Amygdala (tissue), 56 donors: ENCODE results near the gene CARD11.
"Not testable (repeated sequence)": the region's sequence is repeated elsewhere in the genome, so short reads cannot be mapped to it uniquely, and the experiment has no call there.

Source experiments
- DNase-seq, 56 donors: peaks; one replicate each; lab custom pipeline; 2025; lab: John Stamatoyannopoulos, UW

Gene CARD11

DNA sequence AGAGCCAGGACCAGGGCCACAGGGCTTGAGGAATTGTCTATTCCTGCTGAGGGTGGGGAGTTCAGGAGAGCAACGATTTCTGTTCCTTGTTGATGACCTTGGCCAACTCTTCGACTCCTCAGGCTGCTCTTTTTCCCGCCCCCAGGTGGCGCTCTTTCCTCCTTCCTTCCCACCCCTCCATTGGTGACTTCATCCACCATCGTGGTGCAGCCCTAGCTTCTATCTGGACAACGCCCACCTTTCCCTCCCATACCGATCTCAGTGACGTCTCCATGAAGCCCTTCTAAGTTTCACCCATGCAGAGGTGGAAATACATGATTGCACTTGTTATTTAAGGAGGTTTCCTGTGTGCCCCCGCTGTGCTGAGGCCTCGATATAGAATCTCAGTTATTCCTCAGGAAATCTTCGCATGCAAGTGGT lies 22.1 kb upstream of the CARD11 start:
- no peak for DNase-seq

DNA sequence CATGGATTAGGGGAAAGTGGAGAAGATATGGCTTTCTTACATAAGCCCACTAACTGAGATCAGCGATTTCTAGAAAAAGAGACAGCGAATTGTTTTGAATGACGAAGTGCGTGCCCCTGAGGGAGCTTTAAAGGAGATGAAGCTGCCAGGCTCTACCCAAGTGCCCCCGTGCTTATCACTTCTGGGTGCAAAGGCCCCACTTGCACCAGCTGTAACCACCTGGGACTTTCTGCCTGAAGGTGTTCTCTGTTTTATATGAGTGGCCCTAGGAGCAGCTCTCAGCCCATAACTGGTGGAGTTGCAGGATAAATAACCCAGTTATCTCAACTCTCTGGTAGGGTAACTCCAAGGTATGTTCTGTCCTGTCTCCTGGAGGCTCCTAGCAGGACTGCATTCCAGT lies 20.4 kb upstream of the CARD11 start:
- DNase-seq = no peak

DNA sequence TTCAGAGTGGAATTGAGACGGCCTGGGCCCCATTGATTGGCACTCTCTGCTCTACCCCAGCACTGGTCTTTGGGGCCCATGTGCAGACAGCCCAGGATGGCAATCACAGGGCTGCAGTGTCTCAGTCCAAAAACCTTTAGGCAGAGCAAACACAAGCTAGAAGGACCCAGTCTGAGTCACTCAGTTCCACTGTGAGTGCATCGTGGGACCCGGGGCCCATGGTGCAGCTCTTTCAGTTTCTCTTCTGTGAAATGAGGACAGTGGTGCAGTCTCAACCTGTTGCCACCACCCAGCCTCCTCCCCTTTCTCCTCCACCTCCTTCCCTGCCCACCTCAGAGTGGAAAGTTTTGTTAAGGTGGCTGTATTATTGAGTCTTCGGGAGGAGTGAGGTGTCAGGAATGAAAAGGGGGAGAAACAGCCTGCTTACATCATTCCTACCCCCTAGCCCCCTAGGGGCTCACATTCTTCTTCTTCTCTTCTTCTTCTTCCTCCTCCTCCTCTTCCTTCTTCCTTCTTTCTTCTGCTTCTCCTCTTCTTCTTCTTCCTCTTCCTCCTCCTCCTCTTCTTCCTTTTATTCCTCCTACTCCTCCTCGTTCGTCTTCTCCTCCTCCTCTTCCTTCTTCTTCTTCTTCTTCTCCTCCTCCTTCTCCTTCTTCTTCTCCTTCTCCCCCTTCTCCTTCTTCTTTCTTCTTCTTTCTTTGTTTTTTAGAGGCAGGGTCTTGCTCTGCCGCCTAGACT lies 19.5 kb upstream of the CARD11 start:
- no peak for DNase-seq

DNA sequence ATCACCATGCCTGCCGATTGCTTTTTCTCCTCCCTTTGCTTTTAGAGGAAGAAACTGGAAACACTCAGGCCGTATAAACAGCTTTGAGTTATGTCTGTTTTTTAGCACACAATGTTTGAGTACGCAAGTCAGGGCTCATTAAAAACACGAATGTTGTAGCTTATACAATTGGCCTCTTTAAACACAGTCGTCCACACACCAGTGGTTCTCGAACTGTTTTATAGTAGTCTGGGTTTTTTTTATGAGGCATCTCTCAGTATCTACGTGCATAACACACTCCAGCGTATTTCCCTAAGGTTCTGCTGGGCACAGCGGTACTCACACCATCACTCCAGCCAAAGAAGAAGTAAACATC lies 13.4 kb upstream of the CARD11 start:
- DNase-seq = no peak

DNA sequence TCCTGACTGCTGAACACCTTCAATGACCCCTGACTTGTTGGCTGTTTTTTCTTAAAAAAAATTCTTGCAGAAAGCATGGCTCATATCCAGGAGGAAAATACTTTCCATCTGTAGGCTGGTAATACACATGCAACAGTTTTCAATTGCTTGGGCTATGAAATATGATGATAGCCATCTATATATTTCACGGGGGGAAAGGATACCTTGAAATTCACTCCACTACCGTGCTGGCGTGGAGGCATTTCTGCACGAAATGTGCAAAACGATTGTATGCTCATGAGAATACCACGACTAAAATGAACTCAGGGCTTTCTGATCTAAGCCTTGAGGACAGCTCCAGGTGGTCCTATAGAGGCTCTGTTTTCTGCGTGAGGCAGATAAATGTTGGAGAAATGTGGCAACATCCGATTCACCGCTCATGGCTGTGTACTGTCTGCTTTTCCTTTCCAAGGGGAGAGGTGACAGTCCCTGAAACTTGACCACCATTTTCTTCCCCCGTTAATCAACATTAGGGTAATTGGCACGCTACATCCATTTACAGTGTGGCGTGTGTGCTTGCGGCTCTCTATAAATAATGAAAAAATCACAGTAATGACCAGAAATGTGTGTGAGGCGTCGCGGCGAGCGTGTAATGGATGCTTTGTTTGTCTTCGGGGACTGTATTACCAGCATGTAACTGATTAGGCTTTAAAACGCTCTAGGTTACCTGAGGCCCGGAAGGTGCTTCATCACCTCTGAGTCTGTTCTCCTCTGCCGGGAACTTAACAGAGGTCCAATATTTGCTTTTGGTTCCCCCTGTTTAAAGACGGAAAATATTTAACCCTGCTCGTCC lies 12.8 kb upstream of the CARD11 start:
- no peak for DNase-seq

DNA sequence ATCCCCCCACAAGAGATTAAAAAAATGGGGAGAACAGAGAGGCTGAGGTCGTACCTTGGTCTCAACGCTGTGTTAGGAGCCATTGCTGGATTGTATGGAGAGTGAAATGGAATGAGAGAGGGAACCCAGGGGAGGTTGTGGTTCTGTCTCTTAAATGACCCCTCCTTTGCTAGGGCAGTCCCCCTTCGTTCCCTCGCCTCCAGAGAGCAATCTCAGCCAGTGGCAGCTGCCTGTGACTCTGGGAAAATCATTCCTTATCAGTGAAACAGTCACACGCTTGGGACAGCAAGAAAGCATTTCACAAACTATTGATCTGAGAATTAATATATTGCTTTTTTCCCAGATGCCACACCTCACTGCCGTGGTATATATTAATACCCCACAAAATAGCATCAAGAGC lies 12.0 kb upstream of the CARD11 start:
- no peak for DNase-seq

DNA sequence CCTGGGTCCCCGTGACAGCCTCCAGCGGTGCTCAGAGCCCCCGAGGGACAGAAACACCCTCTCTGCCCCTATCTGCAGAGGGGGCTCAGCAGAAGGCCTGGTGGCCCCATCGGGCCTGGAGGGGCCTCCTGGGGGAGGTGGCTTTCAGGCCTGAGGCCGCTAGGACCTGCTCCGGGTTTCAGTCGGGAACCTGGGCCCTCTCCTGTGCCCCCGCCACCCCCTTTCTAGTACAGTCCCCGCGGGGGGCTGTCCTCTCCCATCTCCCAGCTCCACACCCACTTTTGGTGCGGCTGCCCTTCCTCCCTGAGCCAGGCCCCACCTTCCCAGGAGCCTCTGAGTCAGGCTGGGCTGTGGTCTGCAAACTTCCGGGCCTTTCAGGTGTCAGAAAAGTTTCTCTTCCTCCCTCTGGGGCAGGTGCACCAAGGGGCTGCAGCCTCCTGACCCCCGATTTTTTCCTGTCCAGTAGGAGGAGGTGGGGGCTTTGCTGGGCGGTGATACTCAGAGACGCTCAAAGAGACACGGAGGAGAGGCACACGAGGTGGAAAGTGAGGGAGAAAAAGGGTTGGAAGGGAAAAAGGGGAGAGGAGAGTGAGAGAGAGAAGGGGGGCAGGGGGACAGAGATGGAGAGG lies 692 bp downstream of the CARD11 start:
- DNase-seq = no peak

DNA sequence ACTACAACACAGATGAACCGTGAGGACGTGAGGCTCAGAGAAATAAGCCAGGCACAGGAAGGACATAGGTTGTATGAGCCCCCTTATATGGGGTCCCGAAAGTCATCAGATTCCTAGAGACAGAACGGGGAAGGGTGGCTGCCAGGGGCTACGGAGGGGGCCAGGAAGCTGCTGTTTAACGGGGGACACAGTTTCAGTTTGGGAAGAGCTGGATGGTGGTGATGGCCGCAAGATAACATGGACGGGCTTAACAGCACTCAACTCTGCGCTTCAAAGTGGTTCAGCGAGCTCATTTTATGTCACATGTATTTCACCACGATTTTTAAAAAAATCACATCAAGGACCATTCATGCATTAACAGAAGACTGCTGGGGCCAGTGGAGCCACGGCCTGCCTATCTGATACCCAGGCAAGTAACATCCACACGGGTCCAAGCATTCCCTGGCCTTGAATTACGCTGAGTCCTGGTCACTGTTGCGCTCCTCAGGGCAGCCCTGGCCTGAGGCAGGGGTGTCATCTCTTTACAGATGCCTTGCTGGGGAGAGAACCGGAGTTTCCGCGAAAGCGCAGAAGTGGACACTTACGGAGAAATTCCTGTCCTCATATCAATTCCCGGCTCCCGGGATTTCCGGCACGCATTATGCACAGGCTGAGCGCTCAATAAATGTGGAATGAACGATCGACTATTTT lies 1.5 kb downstream of the CARD11 start:
- no peak for DNase-seq

DNA sequence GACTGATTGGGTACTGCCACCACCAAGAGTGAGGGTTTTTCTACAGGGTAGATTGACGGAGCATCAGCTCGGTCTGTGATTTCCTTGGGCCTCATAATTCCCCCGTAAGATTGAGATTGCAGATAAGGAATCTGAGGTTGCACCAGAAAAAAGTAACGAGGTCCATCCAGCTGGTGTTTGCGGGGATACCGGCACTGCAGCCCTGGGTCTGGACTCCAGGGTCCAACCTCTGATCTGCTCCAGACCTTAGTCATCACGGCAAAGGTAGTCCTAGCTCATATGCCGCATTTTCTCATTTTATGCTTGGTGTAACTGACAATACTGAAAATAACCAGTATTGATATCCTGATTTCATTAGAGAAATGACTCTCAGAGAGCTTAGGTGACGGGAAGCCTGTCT lies 3.9 kb downstream of the CARD11 start:
- DNase-seq = no peak

DNA sequence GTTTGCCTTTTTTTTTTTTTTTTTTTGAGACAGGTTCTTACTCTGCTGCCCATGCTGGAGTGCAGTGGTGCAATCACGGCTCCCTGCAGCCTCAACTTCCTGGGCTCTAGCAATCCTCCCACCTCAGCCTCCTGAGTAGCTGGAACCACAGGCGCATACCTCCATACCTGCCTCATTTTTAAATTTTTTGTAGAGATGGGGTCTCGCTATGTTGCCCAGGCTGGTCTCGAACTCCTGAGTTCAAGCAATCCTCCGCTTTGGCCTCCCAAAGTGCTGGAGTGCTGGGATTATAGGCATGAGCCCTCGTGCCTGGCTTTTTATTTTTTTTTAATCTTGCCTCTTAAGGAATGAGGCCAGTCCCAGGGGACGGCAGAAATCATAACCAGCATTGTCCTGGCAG lies 5.7 kb downstream of the CARD11 start:
- not testable (repeated sequence) for DNase-seq

DNA sequence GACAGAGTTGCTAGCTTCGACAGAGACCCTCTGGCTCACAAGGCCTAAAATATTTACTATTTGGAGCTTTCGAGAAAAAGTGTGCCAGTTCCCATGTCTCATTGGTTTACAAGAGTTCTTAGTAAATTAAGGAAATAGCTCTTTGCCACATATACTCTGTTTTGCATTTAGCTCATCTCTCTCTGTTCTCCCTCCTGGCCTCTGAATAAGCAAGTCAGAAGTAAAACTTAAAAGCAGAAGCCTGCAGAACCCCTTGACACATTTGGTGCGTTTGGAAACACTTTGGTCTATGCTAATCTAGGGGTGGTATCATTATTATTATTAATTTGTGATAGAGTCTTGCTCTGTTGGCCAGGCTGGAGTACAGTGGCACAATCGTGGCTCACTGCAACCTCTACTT lies 6.4 kb downstream of the CARD11 start:
- DNase-seq = no peak

DNA sequence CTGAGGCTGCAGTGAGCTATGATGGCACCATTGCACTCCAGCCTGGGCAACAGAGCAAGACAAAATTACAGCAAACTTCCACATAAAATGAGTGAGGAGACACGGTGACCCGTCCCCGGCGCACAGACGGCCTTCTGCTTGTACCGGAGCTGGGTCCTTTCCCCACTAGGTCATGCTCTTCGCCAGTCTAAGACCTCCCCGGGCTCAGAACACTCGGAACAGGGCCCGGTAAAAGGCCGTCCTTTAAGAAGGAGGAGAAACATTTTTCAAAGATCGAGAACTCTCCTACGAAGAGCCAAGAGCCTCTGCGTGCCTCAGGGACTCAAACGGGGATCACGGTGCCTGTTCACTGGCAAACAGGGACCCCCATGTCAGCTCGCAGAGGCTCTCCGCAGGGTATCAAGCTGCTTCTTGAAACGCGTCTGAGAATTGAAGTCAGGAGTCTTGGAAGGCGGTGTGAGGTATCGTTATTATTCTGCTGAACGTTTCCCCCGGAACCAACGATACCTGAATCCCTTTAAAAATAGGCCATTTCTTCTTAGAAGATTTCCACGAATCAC lies 9.0 kb downstream of the CARD11 start:
- DNase-seq = no peak

DNA sequence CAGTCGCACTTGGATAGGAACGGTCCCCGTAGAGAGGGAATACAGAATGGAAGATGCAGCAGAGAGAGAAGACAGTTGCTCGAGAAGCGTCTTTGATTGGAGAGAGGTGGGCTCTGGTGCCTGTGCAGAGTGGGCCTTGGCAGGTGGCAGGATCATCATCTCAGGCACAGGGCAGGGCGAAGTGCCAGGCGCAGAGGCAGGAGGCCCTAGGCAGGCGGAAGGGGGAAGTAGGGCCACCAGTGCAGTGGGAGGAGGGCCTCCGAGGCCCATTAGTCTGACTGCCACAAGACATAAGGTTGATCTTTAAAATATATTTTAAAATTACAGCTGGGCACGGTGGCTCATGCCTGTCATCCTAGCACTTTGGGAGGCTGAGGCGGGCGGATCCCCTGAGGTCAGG lies 10.1 kb downstream of the CARD11 start:
- DNase-seq = peak in 9 of 56 donors; percentile 1 to 20 (median 9)

DNA sequence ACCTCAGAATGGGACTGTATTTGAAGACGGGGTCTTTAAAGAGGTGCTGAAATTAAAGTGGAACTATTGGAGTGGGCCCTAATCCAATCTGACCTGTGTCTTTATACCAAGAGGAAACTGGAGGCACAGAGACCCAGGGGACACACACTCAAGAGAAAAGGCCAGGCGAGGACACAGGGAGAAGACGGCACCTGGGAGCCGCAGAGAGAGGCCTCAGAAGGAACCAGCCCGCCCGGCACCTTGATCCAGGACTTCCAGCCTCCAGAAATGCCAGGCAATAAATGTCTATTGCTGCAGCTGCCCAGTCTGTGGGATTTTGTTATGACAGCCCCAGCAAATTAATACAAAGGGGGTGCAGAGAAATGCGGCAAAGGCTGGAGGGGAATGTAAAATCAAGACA lies 10.5 kb downstream of the CARD11 start:
- DNase-seq = no peak

DNA sequence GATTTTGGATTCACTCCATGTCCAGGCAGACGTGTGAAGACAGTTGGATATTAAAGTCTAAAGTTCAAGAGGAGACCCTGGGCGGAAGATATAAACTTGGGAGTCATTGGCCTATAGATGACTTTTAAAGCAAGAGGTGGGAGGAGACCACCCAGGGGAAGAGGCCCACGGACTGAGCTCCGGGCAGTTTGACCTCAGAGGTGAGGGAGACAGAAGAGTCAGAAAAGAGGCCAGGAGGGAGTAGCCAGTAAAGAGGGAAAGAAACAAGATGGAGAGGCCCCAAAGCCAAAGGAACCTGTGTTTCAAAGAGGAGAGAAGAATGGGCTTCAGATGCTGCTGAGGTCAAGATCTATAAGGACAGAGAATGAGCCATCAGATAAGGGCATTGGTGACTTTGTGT lies 11.4 kb downstream of the CARD11 start:
- no peak for DNase-seq

DNA sequence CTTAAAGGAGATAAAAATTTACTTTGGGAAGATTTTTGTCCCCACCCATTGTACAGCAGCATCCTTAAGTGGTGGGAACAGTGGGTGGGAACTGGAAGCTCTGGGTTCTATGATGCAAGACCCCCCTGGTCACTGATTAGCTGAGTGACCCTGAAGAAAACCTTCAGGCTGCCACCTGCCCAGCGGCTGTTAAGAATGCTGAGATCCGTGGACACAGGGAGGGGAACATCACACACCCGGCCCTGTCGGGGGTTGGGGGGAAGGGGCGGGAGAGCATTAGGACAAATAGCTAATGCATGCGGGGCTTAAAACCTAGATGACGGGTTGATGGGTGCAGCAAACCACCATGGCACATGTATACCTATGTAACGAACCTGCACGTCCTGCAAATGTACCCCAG lies 14.5 kb downstream of the CARD11 start:
- DNase-seq = no peak

DNA sequence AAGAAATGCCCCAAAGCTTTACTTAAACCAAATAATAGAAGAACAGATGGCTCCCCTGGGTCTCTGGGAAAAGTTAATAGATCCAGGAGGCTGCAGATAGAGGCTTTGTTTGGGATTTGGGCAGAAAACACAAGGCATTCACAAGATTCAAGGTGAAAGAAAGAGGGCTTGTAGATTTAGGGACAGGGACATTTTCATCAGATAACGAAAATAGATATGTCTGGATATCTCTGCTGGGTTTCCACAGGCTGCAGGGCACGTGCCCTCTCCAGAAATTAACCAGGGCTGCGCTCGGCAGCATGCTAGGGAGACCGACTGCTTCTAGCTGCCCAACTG lies 14.9 kb downstream of the CARD11 start:
- DNase-seq = no peak

DNA sequence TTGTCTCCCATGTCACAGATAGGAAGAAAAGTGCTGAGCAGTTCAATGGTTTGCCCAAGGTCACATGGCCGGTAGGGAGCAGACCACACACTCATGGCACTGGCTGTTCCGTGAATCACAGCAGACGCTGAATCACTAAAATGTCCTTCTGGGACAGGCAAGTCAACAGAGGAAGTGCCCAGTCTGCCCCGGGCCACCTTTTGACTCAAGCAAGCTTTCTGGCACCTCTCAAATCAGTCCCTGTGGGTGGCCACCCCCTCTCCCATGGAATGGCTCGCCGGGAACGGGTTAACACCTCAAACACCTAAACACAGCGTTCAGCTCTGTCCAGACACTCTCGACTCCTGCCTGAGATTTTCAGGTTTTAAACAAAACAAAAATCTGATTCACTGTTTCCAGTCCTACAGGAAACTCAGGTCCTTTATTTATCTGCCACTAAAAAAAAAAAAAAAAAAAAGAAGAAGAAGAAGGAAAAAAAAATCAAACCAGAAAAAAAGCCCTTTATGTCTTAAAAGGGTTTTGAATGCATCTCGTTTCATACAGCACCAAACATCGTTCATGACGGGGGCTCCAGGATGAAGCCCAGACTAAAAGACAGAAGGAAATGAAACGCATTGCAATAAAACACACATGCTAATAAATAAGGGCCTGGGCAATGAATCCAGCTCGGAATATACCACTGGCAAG lies 15.5 kb downstream of the CARD11 start:
- DNase-seq = peak in 28 of 56 donors; percentile 2 to 56 (median 10)

DNA sequence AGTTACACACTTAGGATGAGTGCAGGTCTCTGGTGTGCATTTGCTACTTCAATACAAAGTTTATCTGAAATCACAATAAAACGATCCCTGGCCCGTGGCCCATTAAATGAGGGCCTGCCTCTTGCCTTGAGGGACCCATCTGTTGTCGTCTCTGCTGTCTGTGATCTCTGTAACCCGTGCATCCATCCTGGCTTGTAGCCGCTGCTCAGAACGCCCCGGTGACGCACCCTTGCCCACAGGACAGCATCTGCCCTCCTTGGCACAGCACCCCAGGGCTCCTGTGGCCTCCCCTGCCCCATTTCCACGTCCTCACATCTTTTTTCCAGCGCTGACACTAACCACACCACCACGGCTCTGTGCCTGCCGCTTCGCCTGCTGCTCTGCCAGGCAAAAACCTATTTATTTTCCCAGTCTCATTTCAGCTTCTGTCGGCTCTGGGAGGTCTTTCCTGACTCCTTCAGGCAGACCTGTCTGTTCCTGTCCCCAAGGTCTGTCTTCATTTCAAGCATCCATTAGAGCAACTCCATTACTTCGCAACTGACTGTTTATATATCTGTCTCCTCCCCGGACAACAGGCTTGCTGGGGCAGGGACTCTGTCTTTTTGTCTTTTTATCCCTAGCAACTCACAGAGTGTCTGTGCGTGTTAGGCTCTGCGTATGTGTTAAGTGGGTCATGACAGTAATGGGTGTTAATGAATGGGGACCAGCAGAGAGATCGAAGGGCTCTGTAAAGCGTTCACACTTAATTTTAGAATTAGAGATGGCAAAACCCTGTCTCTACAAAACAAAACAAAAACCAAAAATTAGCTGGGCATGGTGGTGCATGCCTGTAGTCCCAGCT lies 16.4 kb downstream of the CARD11 start:
- DNase-seq = no peak
